ENCODE data around the gene FBXW5. TPM values are rescaled to one million over a fixed set of nuclear protein-coding genes. Genes with fewer than 3 reads are reported as not detected.

The FBXW5 gene
- total RNA-seq, 2 donors from 2014 or later = 162 to 174 TPM

DNA sequence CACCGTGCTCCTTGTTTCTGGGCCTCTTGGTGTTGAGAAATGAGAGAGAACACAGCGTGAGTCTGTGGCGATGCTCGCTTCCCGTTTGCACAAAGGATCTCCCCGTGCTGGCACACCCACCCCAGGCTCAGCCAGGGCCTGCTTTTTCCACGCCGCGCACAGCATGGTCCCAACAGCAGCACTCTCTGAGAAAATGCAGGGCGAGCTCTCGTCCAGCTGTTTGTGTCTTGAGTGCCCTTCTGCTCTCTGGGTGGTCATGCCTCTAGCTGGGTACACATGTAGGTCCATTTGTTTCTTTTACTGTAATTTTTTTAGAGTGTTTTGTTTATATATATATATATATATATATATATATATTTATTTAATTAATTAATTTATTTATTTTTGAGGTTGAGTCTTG lies 26.6 kb downstream of the FBXW5 start:
- H3K27me3 ChIP-seq = no peaks in the 10 kb centered on the region
- H3K4me1 ChIP-seq = no peaks in the 10 kb centered on the region
- no peak overlapping the region for H3K9ac ChIP-seq (ENCODE audit: low read depth in 2 of 2, low read length in 2 of 2)
- TF ChIP-seq CTCF (IDR thresholded peaks at IDR 0.05) = no peak
- no peaks in the 10 kb centered on the region for H3K9me3 ChIP-seq
- DNase-seq = no peak
- no peak overlapping the region for H3K27ac ChIP-seq
- no peak overlapping the region for H3K4me3 ChIP-seq
- peaks cover 22% of the 10 kb centered on the region for H3K36me3 ChIP-seq
- intact Hi-C loops (cut with DNase I) = no loop called here

DNA sequence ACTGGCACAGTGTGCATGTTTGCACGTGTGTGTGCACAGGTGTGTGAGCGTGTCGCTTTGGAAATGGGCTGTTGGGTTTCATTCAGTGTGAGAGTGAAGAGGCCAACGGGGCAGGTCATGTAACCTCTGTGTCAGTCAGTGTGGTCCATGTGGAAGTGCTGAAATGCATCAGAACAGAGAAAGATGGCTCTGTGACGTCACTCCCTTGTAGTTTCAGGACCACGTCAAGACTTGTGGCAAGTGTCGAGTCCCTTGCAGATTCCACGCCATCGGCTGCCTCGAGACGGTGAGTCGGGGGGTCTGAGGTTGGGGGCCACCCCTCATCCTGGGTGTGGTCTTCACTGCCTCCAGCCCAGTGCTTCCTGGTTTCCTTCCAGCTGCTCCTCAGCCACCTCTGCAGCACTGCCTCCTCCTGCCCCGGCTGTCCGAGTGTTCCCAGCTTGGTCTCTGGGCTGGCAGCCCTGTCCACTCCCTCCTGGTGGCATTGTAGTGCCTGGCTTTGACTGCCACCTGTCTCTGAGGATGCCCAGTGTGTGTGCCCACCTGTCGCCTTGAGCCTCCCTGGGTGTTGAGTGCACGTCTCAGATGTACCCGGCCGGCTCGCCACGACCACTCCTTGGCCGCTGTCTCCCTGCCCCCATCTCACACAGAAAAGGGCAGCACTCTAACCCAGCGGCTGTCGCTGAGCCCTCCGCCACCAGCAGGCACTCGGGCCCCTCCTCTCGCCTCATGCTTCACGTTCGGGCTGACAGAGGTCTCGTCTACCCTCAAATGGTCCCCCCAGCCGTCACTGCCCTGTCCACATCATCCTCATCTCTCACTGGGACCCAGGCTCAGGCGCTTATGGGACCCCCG lies 28.0 kb downstream of the FBXW5 start:
- no peak for TF ChIP-seq CTCF (IDR thresholded peaks at IDR 0.05)
- Histone ChIP-seq H3K9ac (ENCODE audit: low read depth in 2 of 2, low read length in 2 of 2) (no peak overlapping the region), H3K4me3 (no peak overlapping the region), H3K4me1 (no peaks in the 10 kb centered on the region), H3K27ac (no peak overlapping the region), H3K9me3 (no peaks in the 10 kb centered on the region), H3K36me3 (peaks cover 22% of the 10 kb centered on the region), H3K27me3 (no peaks in the 10 kb centered on the region)
- intact Hi-C loops (cut with DNase I) = no loop called here
- no peak for DNase-seq

DNA sequence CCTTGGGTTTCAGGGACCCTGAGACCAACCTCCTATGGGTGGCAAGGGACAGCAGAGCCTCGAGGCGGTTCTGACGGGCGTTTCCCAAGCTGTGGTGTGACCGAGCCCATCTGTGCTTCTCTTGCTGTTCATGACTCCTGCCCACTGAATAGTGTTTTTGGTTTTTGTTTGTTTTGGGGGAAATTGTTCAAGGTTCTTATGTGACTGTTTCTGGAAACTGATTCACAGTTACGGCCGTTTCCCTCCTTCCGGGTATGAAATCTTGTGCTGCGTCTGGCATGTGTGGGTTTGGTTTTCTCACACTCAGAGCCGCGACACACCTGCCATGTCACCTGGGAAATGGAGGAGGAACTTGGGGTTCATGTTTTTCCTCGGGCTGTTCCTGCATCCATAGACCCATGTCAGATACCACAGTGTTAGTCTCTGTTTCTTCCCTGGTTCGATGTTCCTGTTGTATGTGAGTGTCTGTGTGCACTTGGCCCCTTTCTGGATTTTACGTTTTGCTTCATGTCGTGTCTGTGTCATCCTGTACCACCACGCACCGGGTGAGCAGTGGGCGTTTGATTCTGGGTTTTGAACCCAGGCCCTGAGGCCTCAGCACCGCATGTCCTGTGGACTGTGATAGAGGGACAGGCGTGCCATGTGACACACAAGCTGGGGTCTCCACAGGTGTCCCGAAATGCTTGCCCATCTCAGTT lies 28.8 kb downstream of the FBXW5 start:
- Histone ChIP-seq H3K27me3 (no peaks in the 10 kb centered on the region), H3K4me1 (no peaks in the 10 kb centered on the region), H3K36me3 (peaks cover 17% of the 10 kb centered on the region), H3K4me3 (no peak overlapping the region), H3K27ac (no peak overlapping the region), H3K9me3 (no peaks in the 10 kb centered on the region), H3K9ac (ENCODE audit: low read depth in 2 of 2, low read length in 2 of 2) (no peak overlapping the region)
- no peak for TF ChIP-seq CTCF (IDR thresholded peaks at IDR 0.05)
- no peak for DNase-seq
- intact Hi-C loops (cut with DNase I) = no loop called here

GRCh38 chr9:136913701-136914438 lies 30.7 kb downstream of the FBXW5 start:
- Histone ChIP-seq H3K27ac (no peak overlapping the region), H3K9ac (ENCODE audit: low read depth in 2 of 2, low read length in 2 of 2) (no peak overlapping the region), H3K36me3 (peaks cover 7% of the 10 kb centered on the region), H3K27me3 (no peaks in the 10 kb centered on the region), H3K4me3 (no peak overlapping the region), H3K9me3 (no peaks in the 10 kb centered on the region), H3K4me1 (no peaks in the 10 kb centered on the region)
- no peak for DNase-seq
- intact Hi-C loops (cut with DNase I) = no loop called here
- TF ChIP-seq CTCF (IDR thresholded peaks at IDR 0.05) = no peak

- no peak for TF ChIP-seq CTCF (IDR thresholded peaks at IDR 0.05)
- no peak for DNase-seq
- Histone ChIP-seq H3K9me3 (no peaks in the 10 kb centered on the region), H3K4me3 (no peak overlapping the region), H3K4me1 (no peaks in the 10 kb centered on the region), H3K9ac (ENCODE audit: low read depth in 2 of 2, low read length in 2 of 2) (no peak overlapping the region), H3K36me3 (peaks cover 10% of the 10 kb centered on the region), H3K27ac (no peak overlapping the region), H3K27me3 (no peaks in the 10 kb centered on the region)
- intact Hi-C loops (cut with DNase I) = no loop called here
Observed at GRCh38 chr9:136910901-136911245, 33.7 kb downstream of the FBXW5 start.
